NCI-H2171 treated with DMSO at 0.1 percent for 48 hours (cell line): ENCODE results near the gene SOBP.
"Not testable (repeated sequence)": the region's sequence is repeated elsewhere in the genome, so short reads cannot be mapped to it uniquely, and the experiment has no call there.

Experiments
- DNase-seq: peaks from one replicate; lab custom pipeline; 2025; lab: John Stamatoyannopoulos, UW

SOBP gene

DNA sequence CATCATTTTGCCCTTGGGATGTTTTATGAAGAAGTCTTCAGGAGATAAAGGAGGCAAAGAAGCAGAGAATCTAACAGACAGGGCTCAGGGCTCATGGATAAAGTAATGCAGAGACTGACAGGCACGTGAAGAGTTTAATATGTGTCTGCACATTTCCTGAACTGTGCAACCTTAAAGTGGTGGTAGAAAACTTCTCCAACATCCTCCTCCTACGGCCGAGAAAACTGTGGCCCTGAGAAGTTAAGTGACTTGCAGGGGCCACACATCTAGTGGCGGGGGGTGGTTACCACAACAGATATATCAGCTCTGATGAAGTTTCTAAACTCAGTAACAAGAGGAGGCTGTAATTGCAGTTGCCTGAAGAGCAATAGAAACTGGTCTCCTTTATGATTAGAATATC is 61.0 kb downstream of the SOBP start:
- DNase-seq, result no peak

DNA sequence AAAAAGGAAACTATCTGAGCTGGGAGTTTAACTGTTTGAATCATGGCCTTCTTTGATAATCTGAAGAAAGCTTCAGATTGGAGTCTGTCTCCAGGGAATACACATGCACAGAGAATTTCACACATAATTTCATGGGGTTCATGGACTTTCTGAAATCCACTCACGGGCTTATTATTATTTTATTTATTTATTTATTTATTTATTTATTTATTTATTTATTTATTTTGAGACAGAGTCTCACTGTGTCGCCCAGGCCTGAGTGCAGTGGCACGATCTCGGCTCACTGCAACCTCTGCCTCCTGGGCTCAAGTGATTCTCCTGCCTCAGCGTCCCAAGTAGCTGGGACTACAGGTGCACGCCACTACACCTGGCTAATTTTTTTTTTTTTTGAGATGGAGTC is 63.2 kb downstream of the SOBP start:
- not testable (repeated sequence) for DNase-seq

DNA sequence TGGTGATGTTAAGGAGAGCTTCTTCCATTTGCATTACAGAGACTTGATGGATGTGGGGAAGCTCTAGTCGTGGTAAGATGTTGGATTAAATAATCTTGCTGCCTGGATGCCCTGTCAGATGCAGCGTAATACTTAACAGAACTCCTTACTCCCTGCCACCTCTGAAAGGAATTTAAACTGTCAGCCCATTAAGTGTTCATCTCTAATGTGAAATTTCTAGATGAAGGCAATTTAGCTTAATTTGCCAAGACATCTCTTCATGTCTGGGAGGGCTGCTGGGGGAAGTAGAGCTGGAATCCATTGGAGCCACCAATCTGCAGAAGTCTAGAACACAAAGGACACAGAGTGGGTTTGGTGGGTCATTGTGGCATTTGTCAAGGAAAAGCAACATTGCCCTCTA is 64.4 kb downstream of the SOBP start:
- DNase-seq, result no peak

DNA sequence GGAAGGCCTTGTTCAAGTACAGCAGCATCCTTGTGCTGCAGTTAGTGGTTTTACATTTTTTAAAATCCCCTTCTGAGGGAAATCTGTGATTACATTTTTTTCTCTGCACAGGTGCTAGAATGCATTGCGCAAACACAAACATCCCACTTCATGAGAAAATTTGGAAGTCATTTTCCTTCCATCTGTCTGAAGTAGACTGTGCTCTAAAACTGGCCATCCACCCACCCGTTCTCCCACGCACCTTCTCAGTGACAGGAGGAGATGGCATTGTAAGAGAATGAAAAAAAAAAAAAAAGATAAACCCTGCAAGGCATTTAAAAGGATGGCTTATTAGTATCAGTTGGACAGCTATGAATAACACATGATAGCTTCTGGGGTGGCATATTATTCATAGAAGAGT is 65.0 kb downstream of the SOBP start:
- no peak for DNase-seq

DNA sequence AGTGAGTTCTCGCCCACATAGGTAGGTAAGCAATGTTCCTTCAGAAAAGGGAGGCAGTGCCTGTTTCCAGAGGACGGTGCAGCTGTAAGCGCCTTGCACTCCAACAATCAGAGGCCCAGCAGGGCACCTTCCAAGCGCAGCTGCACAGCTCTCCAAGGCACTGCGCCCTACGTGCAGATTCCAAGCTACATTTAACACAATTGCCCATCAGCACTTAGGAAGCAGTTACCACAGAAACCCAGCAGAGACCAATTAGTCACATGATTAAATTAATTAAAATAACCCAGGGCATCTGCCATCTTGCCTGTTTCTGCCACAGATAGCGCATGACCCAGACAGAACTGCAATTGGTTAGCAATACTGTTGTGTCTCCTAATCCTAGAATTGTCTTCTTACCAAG is 65.5 kb downstream of the SOBP start:
- peak; percentile 35 for DNase-seq

DNA sequence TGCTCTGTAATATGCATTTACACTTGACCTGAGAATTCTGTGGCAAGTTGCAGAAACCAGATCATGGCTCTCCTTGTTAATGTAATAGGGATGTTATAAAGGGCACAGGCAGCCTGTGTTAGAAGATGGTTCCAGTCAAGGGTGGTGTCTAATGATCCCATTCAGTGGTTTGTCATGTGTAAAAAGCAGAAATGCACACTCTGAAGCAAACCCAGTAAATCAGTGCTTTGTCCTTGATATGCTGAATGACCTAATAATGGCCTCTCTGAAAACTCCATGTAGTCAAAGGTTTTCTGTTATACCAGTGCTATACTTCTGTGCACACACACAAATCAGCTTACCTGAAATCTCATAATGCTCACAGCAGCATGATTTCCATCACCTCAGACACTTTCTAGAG is 66.2 kb downstream of the SOBP start:
- DNase-seq, result no peak

DNA sequence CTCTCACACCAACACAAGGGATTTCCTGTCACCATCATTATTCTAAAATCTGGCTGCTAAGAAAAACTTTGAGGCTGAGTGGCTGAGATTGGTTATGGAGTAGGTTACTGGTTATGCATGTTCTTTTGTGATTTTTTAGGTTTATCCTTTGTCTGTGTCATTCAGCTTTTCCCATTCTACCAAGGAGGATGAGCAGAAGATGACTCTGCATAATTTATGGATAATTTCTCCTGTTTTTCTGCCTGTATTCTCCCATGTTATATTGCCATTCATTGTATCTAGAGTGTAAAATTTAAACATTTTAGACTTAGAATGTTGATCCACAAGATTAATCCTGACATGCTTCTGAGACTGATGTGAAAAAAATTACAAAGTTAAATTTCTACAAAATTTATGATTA is 67.8 kb downstream of the SOBP start:
- DNase-seq, result no peak

DNA sequence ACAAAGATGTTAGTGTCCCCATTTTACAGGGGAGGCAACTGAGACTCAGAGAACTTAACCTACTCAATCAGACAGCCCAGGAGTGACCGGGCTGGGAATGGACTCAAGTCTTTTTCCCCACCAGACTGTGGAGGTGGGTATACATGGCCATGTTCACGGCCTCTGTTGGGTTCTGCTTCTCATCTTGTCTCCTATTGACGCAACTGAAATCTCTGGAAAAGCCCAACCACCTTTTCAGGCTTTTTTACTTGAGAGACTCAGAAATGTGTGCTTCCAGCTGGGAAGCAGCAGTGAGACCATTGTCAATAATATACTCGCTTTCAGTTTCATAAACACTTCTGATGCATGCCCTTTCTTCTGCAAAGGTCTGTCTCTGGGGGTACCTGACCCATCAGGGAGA is 70.7 kb downstream of the SOBP start:
- no peak for DNase-seq

DNA sequence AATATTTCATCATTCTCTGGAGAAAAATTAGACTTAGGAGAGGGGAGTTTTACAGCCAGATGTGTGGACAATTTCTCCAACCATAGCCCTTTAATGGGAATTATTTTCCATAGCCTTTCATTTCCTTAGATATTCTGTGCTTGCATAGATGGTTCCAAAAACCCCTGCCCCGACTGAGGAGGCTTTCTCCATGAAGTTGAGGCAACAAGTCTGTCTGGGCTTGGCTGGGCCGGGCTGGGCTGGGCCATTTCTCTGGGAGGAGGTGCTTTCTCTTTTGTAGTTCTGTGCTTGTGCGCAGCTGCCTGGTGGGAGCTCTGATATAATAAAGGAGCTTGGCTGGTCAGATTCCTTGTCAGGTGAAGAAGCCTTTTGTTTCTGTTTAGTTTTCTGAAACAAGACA is 71.4 kb downstream of the SOBP start:
- no peak for DNase-seq

DNA sequence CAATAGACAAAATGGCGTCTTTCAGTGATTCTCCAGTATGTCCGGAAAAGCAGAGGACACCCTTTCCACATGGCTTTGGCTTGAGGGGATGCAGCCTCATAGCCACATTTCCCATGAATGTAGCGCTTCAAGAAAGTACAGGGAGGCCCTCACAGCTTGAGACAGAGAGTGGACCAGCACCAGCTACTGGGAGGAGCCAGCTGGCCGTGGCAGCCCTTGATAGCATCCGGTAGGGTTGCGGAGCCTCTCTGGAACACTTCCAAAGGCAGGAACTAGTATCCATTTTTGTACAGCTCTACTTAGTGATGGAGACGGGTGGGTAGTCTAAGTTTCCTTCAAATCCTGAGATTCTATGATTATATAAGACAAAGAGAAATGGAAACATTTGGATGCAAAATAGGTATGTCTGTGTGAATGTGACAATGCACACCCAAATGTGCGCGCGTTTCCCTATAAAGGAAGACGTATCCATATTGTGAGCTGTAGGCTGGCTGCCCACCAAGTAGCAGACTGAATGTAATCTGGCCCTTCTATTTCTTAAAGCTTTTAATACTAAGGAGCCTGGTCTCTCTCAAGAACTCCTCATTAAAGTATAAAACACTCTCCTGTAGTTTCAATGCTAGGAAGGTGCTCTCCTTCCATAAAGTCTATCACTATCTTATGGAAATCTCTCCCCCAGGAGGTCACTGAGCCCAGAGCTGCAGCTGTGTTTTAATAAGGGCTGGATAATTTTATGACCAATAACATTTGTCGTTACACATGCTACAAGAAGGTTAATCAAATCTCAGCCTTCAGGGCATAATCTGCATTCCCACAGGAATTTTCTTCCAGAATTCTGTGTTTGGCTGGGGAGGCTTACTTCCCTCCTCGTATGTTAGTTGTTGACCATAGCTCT is 74.0 kb downstream of the SOBP start:
- DNase-seq, result no peak

DNA sequence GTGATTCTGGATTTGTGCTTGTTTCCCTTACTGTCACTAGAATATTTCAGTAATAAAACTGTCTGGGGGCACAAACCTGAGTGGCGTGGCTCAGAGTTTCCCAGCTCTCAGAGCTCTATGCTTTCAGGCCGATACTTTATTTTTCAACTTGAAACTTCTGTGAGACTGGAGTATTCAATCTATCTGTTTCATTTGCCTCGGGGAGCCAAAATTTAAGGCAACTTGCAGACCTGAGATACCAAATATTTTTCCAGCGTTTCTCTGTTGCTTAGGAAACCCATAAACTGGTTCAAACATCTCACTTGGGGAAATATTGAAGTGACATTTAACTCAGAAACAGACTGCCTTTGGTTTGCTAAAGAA is 74.7 kb downstream of the SOBP start:
- no peak for DNase-seq

DNA sequence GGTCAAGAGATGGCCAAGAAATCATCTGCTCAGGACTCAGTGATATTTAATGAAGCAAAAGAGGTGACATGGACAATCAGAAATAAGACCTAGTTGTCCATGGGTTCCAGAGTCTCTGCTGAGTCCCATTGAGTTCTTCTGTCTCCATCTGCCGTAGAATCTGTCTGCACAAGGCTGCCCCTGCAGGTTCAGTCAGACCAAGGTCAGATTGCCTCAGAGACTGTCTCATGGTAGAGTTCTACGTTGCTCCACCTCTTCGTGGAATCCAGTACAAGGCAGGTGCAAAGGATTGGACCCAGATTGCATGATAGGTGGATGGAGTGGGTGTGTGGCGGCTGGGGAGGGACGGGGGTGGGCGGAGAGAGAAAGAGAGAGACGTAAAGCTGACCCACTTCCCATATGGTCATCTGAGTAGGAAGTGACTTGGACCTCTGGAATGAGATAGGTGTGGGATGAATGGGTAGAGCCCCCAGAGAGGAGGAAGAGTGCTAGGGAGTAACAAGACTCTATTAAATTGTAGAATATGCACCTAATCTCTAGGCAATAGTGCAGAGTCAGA is 75.3 kb downstream of the SOBP start:
- no peak for DNase-seq

DNA sequence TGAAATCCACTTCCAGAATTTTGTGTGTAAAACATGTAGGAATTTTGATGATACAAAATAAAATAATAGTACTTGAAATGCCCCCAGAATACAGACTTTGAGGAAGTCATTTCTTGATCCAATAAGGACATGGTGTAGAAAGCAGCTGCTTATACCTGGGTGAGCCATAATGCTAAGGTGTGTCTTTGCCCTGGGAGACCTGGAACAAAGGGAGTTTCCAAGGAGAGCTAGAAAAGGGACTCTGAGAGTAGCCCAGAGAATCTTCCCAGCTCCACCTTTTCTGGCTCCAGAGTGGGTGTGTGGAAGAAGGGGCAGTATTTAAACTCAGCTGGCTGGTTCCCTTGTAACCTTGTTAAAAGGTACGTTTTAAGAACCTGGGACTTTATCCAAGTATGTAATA is 77.7 kb downstream of the SOBP start:
- no peak for DNase-seq

DNA sequence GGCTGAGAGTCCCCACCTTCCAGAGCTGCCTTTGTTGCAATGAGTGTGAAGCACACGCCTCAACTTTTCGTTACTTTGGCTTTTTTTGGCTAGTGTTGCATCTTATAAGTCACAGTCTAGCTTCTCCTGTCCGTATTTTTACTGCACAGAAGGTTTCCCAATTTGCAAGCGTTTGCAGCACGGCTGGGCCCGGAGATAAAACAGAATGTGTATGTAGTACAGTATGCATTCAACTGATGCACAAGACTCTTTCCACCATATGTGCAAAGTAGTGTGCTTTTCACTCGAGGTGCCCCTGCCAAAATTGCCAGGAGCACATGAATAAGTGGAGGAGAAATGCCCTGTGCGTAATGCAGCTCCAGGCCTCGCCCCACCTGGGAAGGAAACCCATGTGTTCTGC is 79.6 kb downstream of the SOBP start:
- no peak for DNase-seq

DNA sequence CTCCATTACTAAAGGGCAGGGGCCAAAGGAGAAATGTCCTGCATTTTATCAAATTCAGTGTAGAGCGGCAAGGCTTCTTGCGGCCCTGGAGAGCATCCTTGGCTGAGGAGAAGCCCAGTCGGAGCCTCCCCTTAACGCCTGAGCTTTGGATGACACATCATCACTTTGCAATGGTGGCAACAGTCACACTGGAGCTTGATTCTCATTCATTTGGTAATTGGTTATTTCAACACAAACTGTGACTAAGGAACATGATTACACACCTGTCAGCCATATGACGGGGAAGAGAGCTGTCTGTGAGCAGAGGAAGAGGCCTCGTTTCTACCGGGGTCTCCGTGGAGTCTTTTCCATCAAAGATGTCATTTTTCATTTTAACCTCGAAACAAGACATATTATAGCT is 81.4 kb downstream of the SOBP start:
- DNase-seq, result no peak

DNA sequence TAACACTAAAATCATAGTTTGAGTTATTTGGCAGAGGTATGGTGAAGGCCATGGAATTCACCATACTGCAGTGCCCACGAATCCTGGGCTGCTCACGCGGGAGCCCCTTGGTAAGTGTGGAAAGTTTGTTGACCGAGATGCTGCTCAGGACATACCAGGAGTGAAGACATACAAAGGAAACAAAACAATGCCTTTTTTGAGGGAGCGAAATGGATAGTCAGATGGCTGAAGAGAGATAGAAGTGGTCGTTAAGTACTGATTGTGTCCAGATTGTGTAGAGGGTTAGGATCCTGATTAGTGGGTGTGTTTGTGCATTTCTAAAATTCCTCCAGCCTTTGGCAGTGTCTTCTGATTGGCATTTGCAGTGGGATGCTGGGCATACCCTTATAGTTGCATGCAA is 83.0 kb downstream of the SOBP start:
- no peak for DNase-seq

DNA sequence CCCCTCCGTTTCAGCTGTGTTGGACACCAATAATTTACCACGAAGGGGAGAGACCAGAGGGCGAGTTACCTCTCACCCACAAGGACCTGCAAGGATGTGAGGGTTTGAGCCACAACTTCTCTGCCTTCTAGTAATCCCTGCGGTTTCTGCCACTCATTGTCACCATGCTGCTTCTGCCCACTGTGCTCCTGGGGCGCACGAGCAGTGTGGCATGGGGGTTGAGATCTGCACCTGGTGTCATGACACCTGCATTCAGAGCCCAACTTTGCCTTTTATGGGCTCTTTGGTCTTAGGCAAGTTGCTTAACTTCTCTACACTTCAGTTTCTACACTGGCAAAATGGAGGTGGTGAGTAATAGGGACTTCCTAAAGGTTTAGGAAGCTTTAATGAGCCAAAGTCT is 84.9 kb downstream of the SOBP start:
- no peak for DNase-seq

DNA sequence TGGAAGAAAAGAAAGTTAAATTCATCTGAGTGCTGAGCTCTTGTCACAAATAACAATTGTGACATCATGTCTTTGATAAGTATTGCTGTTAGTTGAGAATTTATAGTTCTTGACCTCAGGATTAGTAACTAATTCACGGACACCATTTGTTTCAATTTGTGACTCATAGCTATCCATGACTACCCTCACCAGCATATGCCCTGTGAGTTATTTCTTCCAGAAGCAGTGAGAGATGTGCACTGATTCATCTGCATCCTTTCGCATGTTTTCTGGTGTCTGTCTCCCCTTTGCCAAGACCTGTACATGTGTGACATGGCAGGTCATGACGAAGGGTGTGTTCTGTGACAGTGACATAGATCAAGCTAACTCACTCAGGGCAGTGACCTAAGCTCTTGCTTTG is 86.9 kb downstream of the SOBP start:
- DNase-seq, result no peak

DNA sequence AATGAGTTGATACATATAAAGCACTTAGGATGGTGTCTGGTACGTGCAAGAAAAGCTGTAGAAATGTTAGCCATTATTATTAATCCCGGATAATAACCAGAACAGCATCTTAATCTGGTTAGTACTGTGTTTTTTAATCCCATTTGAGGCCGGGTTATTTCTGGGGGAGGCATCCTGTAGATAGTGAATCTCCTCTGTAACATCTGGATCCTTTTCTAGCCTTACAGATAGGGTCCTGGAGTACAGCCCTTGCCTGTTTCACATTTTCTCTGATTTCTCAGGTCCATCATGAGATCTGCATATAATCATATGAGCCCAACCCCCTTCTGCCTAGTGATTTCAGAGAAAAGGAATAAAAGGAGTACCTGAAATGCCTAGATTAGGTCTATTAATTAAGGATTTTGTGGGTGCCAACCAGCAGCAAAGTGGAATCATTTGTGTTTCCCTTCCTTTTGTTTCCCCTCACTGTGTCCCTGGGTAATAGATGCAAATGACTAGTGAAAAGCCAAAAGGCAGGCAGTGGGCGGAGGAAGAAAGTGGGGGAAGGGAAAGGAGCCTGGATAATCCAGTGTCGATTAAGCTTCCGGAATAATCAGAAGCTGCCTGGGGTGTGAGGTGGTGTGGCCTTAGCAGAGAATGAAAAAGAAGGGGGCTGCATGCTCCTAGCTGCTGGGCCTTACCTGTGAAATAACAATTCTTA is 88.9 kb downstream of the SOBP start:
- no peak for DNase-seq

DNA sequence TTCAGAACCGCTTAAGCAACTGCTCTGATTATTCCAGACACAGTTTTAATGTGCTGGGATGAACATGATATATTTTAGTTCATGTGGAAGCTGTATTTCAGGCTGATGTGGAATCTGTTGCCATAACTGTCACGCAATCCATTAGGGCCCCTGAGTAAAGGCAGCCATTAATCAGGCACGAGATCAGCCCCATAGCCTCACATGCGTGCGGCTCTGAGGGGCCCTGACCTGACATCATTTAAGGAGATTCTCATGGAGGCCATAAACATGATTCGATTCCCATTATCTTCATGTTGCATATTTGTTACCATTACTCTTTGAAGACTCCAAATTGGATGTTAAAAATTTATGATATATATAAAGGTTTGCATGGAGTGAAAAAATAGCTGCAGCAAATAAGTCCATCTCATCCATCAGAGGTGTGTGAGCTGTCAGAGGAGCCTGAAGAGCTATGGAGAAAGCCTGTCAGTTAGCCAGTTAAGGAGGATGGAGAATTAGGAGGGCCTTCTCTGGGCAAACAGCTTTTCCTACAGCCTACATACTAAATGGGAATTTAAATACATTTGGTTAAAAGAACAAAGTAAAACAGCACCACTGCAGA is 89.6 kb downstream of the SOBP start:
- no peak for DNase-seq

DNA sequence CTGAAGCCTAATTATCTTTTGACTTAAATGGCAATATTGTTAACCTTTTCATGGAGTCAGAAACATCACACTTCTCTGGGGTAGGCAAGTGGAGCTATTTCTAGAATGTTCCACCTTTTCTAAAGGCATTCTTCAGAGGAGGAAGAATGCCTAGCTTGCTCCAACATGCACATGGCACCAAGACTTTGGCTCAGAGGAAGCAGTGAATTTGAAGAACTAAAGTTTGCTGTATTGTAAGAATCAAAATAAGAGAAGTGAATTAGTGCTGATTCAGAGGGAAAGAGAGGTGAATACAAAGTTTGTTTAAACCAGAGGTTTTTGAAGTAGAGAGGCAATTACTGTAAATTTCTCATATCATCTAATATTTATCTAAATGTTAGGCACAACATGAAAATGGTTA is 92.2 kb downstream of the SOBP start:
- DNase-seq, result no peak

DNA sequence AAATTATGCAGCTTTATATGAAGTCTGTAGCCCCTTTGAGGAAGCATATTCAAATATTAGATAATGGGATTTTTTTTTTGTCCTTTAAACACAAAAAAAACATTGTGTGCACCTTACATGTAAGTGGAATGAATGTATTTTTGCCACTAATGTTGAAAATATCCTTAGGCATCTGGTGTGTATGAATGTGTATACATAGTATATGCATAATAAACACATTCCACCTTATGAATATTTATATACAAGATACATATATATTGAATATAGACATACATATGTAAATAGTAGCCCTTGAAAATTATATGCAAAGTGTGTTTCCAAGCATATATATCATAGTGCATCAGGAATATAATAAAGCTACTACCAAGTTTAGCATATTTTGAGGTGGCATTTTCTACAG is 94.8 kb downstream of the SOBP start:
- no peak for DNase-seq

DNA sequence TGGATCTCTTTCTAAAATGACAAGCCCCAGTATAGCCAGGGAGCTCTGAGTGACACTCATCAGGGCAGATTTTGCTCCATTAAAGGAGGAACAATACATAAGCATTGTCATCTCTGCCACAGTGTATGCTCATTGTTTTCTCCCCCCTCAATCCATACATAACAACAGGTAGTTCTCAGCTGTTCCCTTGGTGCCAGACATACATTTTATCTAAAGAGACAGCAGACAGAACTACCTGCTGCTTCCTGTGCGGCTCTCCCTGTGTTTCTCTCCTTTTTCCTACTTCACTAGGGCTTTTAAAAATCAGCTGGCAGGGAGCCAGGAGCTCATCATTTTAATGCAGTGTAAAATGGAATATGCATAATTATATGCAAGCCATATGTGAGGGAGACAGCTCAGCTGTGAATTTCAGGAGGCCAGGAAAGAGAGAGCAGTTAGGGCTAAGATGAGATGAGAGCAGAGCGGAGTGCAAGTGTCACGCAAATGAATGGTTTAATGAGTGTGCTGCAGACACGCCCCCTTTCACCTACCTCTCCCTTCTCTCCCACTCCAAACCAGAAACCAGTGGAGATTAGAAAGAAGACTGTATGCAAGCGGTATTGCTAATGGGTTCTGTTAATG is 96.0 kb downstream of the SOBP start:
- peak; percentile 73 for DNase-seq
